HL-60 (cell line): ENCODE measurements around the gene ERCC2.
"Not testable (repeated sequence)": the region's sequence is repeated elsewhere in the genome, so short reads cannot be mapped to it uniquely, and the experiment has no call there.

Experiments
- CTCF ChIP-seq: IDR thresholded peaks from one replicate; pipeline ENCODE4 v1.5.1; 2011; ENCODE audit warnings: low read length, control low read depth, inconsistent platforms; ENCODE audit not compliant: insufficient read depth
- POLR2AphosphoS5 ChIP-seq: IDR thresholded peaks from 2 replicates; pipeline ENCODE4 v1.6.1; 2012; ENCODE audit warnings: low read depth
- TF ChIP-seq, protein P1 (sequence below): IDR thresholded peaks from 2 replicates; pipeline ENCODE4 v1.6.1; 2012; ENCODE audit warnings: low read depth; ENCODE audit not compliant: insufficient replicate concordance

DNA sequence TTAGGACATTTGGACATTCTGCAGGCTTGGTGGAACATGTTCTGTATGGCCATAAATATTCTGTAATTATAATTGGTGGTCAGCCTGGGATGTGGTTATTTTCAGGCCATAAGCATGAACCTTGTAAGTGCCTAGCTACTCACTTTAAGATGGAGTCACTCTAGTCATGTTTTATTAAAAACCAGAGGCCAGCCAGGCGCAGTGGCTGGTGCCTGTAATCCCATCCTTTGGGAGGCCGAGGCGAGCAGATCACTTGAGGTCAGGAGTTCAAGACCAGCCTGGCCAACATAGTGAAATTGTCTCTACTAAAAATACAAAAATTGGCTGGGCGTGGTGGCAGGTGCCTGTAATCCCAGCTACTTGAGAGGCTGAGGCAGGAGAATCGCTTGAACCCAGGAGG, 37.2 kb upstream of the ERCC2 start:
- TF ChIP-seq CTCF, POLR2AphosphoS5: not testable (repeated sequence)
- TF ChIP-seq, protein P1, sequence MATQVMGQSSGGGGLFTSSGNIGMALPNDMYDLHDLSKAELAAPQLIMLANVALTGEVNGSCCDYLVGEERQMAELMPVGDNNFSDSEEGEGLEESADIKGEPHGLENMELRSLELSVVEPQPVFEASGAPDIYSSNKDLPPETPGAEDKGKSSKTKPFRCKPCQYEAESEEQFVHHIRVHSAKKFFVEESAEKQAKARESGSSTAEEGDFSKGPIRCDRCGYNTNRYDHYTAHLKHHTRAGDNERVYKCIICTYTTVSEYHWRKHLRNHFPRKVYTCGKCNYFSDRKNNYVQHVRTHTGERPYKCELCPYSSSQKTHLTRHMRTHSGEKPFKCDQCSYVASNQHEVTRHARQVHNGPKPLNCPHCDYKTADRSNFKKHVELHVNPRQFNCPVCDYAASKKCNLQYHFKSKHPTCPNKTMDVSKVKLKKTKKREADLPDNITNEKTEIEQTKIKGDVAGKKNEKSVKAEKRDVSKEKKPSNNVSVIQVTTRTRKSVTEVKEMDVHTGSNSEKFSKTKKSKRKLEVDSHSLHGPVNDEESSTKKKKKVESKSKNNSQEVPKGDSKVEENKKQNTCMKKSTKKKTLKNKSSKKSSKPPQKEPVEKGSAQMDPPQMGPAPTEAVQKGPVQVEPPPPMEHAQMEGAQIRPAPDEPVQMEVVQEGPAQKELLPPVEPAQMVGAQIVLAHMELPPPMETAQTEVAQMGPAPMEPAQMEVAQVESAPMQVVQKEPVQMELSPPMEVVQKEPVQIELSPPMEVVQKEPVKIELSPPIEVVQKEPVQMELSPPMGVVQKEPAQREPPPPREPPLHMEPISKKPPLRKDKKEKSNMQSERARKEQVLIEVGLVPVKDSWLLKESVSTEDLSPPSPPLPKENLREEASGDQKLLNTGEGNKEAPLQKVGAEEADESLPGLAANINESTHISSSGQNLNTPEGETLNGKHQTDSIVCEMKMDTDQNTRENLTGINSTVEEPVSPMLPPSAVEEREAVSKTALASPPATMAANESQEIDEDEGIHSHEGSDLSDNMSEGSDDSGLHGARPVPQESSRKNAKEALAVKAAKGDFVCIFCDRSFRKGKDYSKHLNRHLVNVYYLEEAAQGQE: not testable (repeated sequence)
